Endothelial cell (in vitro differentiated cells): ENCODE results near the gene SLC19A1. TPM values are rescaled to one million over a fixed set of nuclear protein-coding genes. Genes with fewer than 3 reads are reported as not detected.

Experiments used
- DNase-seq: peaks from one replicate; pipeline ENCODE4 v3.0.0; 2021; ENCODE audit warnings: low spot score
- H3K27ac Mint-ChIP-seq: one replicate; pipeline ENCODE4 v1.8.0; 2021; ENCODE audit warnings: mixed read lengths, inconsistent platforms; ENCODE audit not compliant: unreplicated experiment
- H3K27me3 Mint-ChIP-seq: one replicate; pipeline ENCODE4 v1.8.0; 2021; ENCODE audit warnings: mild to moderate bottlenecking, moderate library complexity, mixed read lengths, inconsistent platforms; ENCODE audit not compliant: unreplicated experiment
- H3K36me3 Mint-ChIP-seq: one replicate; pipeline ENCODE4 v1.8.0; 2021; ENCODE audit warnings: mild to moderate bottlenecking, low read depth, mixed read lengths, inconsistent platforms; ENCODE audit not compliant: unreplicated experiment
- H3K4me1 Mint-ChIP-seq: one replicate; pipeline ENCODE4 v1.8.0; 2021; ENCODE audit warnings: mild to moderate bottlenecking, mixed read lengths, inconsistent platforms; ENCODE audit not compliant: unreplicated experiment
- H3K4me3 Mint-ChIP-seq: one replicate; pipeline ENCODE4 v1.8.0; 2021; ENCODE audit warnings: mild to moderate bottlenecking, mixed read lengths, inconsistent platforms; ENCODE audit not compliant: unreplicated experiment
- H3K9me3 Mint-ChIP-seq: one replicate; pipeline ENCODE4 v1.8.0; 2021; ENCODE audit warnings: mixed read lengths, inconsistent platforms; ENCODE audit not compliant: unreplicated experiment
- total RNA-seq: library from RNA; stranded (reverse); fragmentation: NEBNext Ultra II Directional; extraction: Animal tissue kit (Norgen Biotek cat#: 25700); gene quantifications from one replicate; pipeline ENCODE4 v1.2.1, GENCODE V29; 2021; ENCODE audit not compliant: unreplicated experiment
- TF ChIP-seq, protein P1 (sequence below): fragments of 200-600 bp; sonication (generic); IDR thresholded peaks from one replicate; pipeline ENCODE4 v1.5.0; 2021; ENCODE audit warnings: antibody characterized with exemption; ENCODE audit not compliant: unreplicated experiment

The SLC19A1 gene
- total RNA-seq, 1 donor from 2014 or later = 27.1 TPM

DNA sequence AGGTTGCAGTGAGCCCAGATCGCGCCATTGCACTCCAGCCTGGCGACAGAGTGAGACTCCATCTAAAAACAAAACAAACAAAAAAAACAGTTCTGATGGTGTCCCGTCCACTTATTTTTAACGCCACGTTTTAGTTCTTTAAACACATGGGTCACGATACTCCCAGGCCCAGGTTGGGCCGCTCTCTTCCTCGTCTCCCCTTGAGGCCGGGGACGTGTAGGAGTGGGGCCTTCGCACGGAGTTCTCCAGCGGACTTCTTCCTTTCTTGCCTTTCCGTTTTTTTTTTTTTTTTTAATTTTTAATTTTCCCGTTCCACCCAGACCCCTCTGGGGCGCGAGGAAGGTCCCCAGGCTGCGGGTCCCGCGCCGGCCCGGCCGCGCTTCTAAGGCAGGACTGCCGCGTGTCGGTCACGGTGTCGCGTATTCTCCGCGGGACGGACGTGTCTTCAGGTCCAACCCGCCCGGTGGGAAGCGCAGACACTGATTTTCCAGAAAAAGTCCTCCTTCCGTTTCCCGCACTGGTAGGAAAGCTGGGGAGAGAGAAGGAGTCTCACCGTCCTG is 47.5 kb upstream of the SLC19A1 start:
- no peak for DNase-seq
- peaks cover 16% of the 10 kb centered on the region for H3K36me3 Mint-ChIP-seq
- TF ChIP-seq, protein P1, sequence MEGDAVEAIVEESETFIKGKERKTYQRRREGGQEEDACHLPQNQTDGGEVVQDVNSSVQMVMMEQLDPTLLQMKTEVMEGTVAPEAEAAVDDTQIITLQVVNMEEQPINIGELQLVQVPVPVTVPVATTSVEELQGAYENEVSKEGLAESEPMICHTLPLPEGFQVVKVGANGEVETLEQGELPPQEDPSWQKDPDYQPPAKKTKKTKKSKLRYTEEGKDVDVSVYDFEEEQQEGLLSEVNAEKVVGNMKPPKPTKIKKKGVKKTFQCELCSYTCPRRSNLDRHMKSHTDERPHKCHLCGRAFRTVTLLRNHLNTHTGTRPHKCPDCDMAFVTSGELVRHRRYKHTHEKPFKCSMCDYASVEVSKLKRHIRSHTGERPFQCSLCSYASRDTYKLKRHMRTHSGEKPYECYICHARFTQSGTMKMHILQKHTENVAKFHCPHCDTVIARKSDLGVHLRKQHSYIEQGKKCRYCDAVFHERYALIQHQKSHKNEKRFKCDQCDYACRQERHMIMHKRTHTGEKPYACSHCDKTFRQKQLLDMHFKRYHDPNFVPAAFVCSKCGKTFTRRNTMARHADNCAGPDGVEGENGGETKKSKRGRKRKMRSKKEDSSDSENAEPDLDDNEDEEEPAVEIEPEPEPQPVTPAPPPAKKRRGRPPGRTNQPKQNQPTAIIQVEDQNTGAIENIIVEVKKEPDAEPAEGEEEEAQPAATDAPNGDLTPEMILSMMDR = no peak
- H3K27me3 Mint-ChIP-seq = peaks cover 5% of the 10 kb centered on the region
- H3K9me3 Mint-ChIP-seq = peaks cover 19% of the 10 kb centered on the region
- H3K27ac Mint-ChIP-seq = no peak overlapping the region
- H3K4me3 Mint-ChIP-seq = no peak overlapping the region
- no peaks in the 10 kb centered on the region for H3K4me1 Mint-ChIP-seq

DNA sequence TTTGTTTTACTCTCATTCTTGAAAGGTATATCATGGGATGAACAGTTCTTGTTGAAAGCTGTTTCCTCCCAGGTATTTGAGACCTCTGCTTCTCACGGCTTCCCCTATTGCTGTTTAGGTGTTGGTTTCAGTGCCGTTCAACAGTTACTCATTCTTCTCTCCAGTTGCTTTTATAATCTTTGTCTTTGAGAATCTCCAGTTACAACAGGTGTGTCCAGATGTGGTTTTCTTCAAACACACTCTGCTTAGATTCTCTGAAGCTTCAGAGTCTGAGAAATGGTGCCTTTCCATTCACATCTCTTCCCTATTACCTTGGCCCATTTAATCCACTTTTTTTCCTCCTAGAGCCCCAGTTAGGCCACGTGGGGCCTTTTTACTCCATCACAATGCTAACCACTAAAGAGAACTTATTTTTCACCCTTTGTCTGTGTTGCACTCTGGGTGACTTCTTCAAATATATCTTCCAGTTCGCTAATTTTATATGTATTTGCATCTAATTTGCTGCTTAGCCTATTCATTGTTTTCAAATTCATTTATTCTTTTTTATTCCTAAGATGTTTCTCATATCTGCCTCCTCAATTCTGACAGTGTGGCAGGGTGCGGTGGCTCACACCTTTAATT is 46.7 kb upstream of the SLC19A1 start:
- Mint-ChIP-seq H3K4me3 (no peak overlapping the region), H3K9me3 (peaks cover 19% of the 10 kb centered on the region), H3K4me1 (no peaks in the 10 kb centered on the region), H3K27me3 (peaks cover 5% of the 10 kb centered on the region), H3K27ac (no peak overlapping the region), H3K36me3 (peaks cover 16% of the 10 kb centered on the region)
- TF ChIP-seq, protein P1 = no peak
- DNase-seq = no peak

DNA sequence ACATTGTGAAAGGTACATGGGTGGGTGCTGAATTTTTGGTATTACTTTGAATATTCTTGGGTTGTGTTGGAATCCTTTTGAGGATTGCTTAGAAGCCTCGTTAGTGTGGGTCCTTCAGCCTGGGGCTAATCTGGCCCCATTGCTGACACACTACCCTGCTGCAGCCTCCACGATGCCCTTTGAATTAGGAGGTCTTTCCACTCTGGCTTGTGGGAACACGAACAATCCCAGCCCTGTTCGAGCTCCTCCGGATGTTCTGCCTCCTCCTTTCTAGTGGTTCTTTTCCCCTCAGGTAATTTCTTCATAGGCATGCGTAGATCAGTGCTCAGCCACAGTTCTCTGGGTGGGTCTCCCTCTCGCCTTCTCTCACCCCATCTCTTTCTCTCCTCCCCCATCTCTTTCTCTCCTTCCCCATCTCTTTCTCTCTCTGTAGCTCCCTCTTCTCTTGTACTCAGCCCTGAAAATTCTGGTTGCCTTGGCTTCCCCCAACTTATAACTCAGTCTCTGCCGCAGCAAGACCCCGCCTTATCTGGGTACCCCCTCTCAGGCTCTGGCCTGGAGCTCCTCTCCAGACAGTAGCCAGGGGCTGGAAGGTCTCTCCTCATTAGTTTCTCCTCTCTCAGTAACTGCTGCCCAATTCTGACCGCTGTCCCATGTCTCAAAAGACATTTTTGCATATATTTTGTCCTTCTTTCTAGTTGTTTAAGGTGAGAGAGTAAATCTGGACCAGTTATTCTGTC is 46.0 kb upstream of the SLC19A1 start:
- DNase-seq = no peak
- TF ChIP-seq, protein P1 = no peak
- no peaks in the 10 kb centered on the region for H3K4me1 Mint-ChIP-seq
- H3K4me3 Mint-ChIP-seq = no peak overlapping the region
- H3K9me3 Mint-ChIP-seq = peaks cover 19% of the 10 kb centered on the region
- peaks cover 3% of the 10 kb centered on the region for H3K27me3 Mint-ChIP-seq
- H3K27ac Mint-ChIP-seq = no peak overlapping the region
- H3K36me3 Mint-ChIP-seq = peaks cover 16% of the 10 kb centered on the region

DNA sequence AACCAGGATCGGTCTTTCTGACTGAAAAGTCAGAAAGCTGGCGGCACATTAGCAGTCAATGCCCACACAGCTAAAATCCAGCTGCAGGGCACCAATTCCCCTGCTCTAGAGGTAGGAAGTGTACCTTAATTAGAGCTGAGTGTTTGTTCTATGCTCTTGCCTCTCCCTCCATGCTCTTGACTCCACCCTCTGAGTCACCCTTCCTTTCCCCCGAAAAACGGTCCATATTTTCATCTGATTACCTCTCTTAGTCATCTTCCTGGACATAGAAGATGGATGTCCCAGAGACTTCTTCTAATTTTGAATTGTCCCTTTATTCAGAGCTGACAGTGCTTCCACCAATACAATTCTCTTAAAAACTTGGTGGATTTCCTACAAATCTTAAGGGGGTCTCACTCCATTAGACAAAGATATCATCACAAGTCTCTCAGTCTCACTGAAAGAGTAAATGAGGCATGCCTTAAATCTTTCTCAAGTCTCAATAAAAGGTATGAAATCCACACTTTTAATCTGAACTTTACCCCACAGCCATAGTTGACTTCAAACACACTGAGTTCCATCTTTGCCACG is 44.1 kb upstream of the SLC19A1 start:
- H3K27me3 Mint-ChIP-seq = peaks cover 3% of the 10 kb centered on the region
- no peak for DNase-seq
- H3K4me3 Mint-ChIP-seq = no peak overlapping the region
- peaks cover 16% of the 10 kb centered on the region for H3K36me3 Mint-ChIP-seq
- H3K27ac Mint-ChIP-seq = no peak overlapping the region
- H3K9me3 Mint-ChIP-seq = peaks cover 19% of the 10 kb centered on the region
- H3K4me1 Mint-ChIP-seq = no peaks in the 10 kb centered on the region
- TF ChIP-seq, protein P1 = no peak
